ENCODE measurements around the gene ARHGAP22.

ARHGAP22 gene

DNA sequence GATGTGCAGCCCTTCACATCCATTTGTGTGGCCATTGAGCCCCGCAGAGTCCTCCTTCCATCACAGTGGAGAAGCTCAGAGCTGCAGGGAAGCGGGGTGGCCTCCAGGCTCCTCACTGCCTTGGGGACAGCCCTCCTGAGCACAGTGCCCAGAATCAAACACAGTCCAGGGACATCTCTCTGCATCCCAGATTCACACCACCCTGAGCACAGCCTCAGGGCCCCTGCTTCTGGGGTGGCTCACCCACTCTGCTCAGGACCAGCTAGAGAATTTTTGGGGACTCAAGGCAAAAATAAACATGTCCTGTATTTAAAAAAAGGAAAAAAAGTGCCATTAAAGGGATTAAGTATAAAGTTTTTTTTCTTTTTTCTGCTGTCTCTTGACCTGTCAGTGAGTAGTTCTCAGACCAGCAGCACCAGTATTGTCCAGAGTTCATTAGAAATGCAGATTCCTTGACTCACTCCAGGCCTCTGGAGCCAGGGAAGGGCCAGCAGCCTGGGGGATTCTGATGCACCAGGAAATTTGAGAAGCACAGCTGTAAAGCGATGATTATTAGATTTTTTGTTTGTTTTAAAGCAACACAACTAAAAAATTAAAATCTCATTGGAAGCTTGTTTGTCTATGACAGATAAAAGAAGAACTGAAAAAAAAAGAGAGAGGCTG lies 61.6 kb downstream of the ARHGAP22 start:
- no peak for TF ChIP-seq TAF1 (IDR thresholded peaks at IDR 0.05; ENCODE audit: borderline replicate concordance, insufficient read depth, low read length)
- no peak for TF ChIP-seq FOXP2 (optimal IDR thresholded peaks at IDR 0.05; ENCODE audit: borderline replicate concordance, extremely low read depth, extremely low read length, insufficient read depth)
- TF ChIP-seq SIN3A (IDR thresholded peaks at IDR 0.05; ENCODE audit: borderline replicate concordance, insufficient read depth, low read length), result no peak
- no peak for TF ChIP-seq POLR2AphosphoS5 (IDR thresholded peaks at IDR 0.05; ENCODE audit: low read depth, low read length)
- TF ChIP-seq, protein P1, sequence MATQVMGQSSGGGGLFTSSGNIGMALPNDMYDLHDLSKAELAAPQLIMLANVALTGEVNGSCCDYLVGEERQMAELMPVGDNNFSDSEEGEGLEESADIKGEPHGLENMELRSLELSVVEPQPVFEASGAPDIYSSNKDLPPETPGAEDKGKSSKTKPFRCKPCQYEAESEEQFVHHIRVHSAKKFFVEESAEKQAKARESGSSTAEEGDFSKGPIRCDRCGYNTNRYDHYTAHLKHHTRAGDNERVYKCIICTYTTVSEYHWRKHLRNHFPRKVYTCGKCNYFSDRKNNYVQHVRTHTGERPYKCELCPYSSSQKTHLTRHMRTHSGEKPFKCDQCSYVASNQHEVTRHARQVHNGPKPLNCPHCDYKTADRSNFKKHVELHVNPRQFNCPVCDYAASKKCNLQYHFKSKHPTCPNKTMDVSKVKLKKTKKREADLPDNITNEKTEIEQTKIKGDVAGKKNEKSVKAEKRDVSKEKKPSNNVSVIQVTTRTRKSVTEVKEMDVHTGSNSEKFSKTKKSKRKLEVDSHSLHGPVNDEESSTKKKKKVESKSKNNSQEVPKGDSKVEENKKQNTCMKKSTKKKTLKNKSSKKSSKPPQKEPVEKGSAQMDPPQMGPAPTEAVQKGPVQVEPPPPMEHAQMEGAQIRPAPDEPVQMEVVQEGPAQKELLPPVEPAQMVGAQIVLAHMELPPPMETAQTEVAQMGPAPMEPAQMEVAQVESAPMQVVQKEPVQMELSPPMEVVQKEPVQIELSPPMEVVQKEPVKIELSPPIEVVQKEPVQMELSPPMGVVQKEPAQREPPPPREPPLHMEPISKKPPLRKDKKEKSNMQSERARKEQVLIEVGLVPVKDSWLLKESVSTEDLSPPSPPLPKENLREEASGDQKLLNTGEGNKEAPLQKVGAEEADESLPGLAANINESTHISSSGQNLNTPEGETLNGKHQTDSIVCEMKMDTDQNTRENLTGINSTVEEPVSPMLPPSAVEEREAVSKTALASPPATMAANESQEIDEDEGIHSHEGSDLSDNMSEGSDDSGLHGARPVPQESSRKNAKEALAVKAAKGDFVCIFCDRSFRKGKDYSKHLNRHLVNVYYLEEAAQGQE (IDR thresholded peaks at IDR 0.05; ENCODE audit: insufficient read depth in 1 of 2, low read depth in 2 of 2, low read length in 2 of 2), result no peak

DNA sequence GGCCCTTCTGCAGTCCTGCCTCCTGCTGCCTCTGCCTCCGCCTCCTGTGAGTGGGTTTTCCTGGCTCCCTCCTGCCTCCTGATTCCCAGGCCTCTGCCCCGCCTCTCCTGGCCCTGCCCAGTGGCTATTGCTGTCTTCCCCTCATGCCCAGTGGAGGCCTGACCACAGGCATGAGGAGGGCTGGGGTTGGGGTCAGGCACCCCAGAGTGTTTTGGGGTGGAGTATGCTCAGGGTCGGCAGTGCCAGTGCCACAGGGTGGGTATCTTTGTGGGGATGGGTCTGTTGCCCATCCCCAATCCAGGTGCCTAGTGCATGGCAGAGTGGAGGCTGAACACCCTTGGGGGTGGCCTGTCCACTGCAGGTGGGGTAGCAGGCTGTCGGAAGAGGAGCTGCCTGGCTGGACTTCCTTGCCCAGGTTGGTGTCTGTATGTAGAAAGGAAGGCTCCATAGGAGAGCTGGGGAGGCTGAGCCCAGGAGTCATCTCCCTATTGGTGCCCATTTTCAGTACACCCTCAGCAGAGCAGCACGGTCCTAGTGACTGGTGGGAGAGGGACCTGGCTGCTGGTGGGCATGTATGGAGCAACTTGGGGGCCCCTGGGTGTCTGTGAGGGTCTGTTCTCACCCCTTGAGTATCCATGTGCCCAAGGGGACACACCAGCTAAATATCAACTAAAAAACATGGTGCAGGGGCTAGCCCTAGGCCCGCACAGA lies 62.2 kb downstream of the ARHGAP22 start:
- TF ChIP-seq TAF1 (IDR thresholded peaks at IDR 0.05; ENCODE audit: borderline replicate concordance, insufficient read depth, low read length) (no peak), FOXP2 (optimal IDR thresholded peaks at IDR 0.05; ENCODE audit: borderline replicate concordance, extremely low read depth, extremely low read length, insufficient read depth) (no peak), SIN3A (IDR thresholded peaks at IDR 0.05; ENCODE audit: borderline replicate concordance, insufficient read depth, low read length) (no peak), POLR2AphosphoS5 (IDR thresholded peaks at IDR 0.05; ENCODE audit: low read depth, low read length) (no peak)
- TF ChIP-seq, protein P1 (IDR thresholded peaks at IDR 0.05; ENCODE audit: insufficient read depth in 1 of 2, low read depth in 2 of 2, low read length in 2 of 2), result no peak

DNA sequence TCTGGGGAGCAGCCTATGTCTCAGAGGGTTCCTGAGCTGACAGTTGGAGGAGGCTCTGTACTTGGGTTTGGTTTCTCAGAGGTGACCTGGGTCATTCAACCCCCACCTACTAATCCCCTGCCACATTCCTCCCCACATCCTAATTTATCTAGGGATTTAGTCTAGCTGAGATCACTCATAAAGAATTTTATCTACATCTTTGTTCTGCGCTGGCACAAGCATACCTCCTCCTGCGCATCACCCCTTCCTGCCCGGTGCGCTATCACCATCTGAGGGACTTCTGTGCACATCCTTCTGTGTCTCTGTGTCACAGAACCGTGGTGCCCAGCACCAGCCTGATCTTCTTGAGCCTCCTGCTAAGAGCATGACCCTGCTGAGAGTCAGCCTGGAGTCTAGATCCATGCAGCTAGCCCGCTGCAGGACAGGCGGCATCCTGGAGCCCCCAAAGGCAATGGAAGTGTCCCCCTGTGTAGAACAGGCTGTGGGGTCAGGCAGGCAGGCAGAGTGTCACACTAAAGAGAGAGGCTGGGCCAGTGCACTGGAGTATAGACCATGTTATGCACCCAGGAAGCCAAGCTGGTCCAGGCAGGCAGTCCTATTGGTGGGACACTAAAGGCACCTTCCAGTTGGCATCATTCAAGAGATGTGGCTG lies 63.6 kb downstream of the ARHGAP22 start:
- TF ChIP-seq SIN3A (IDR thresholded peaks at IDR 0.05; ENCODE audit: borderline replicate concordance, insufficient read depth, low read length) (no peak), TAF1 (IDR thresholded peaks at IDR 0.05; ENCODE audit: borderline replicate concordance, insufficient read depth, low read length) (no peak), FOXP2 (optimal IDR thresholded peaks at IDR 0.05; ENCODE audit: borderline replicate concordance, extremely low read depth, extremely low read length, insufficient read depth) (no peak), POLR2AphosphoS5 (IDR thresholded peaks at IDR 0.05; ENCODE audit: low read depth, low read length) (no peak)
- TF ChIP-seq, protein P1 (IDR thresholded peaks at IDR 0.05; ENCODE audit: insufficient read depth in 1 of 2, low read depth in 2 of 2, low read length in 2 of 2), result no peak

DNA sequence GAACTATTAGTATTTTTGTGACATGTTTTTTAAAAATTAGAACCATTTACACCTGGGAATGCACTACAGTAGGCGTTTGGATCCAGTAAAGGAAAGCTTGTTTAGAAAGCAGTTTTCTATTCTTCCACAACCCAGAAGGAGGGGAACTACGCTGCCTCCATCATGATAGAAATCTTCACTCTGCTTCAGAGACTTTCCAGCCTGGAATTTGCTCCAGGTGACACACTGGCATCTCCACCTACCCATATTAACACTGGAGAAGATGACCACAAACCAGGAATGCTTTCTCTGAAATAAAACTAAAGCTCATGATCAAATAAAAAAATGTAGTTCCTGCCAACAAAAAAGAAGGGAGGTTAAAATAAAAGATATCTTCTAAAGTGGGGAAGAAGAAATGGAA lies 66.3 kb downstream of the ARHGAP22 start:
- TF ChIP-seq TAF1 (IDR thresholded peaks at IDR 0.05; ENCODE audit: borderline replicate concordance, insufficient read depth, low read length), result no peak
- no peak for TF ChIP-seq SIN3A (IDR thresholded peaks at IDR 0.05; ENCODE audit: borderline replicate concordance, insufficient read depth, low read length)
- TF ChIP-seq, protein P1 (IDR thresholded peaks at IDR 0.05; ENCODE audit: insufficient read depth in 1 of 2, low read depth in 2 of 2, low read length in 2 of 2), result no peak
- TF ChIP-seq POLR2AphosphoS5 (IDR thresholded peaks at IDR 0.05; ENCODE audit: low read depth, low read length), result no peak
- no peak for TF ChIP-seq FOXP2 (optimal IDR thresholded peaks at IDR 0.05; ENCODE audit: borderline replicate concordance, extremely low read depth, extremely low read length, insufficient read depth)

All from PFSK-1 (cell line).